ENCODE measurements around the gene KLK10.

KLK10 gene

DNA sequence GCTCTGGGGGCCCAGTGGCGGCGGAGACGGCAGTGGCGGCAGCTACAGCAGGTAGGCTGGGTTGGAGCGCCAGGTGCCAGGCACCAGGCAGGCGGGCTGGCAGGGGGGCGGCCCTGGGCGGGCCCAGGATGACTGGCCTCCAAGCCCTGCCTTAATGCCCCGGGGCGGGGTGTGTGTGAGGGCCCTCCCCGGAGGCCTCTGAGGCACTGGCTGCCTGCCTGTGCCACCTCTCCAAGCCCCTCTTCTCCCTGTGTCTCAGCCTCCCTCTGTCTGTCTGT, 7.0 kb upstream of the KLK10 start, which contains the start of gene KLK11:
Gene KLK11 (minus strand): TSS at position 63 of the 278 bp plus-strand sequence. CDS start 985 bp downstream, outside the sequence.
- Histone ChIP-seq H3K79me2 (ENCODE audit: insufficient read depth, low read length) (no peaks in the 10 kb centered on the region), H3F3A (ENCODE audit: insufficient read depth, low read length) (no peaks in the 10 kb centered on the region), H3K27me3 (ENCODE audit: insufficient read depth, low read length) (no peaks in the 10 kb centered on the region; the same call in 1 of the 2 replicates), H3K36me3 (ENCODE audit: insufficient read depth, low read length) (no peaks in the 10 kb centered on the region), H4K20me1 (ENCODE audit: insufficient read depth, low read length) (no peaks in the 10 kb centered on the region), H2AFZ (ENCODE audit: low read length) (no peak within 1 kb of the TSS), H3K9ac (ENCODE audit: low read length) (no peak within 1 kb of the TSS), H3K4me1 (ENCODE audit: insufficient read depth, low read length, severe bottlenecking) (no peaks in the 10 kb centered on the region), H3K9me2 (ENCODE audit: low read depth, low read length) (no peaks in the 10 kb centered on the region), H3K4me3 (ENCODE audit: low read depth, low read length, poor library complexity, severe bottlenecking) (no peak within 1 kb of the TSS), H3K9me3 (ENCODE audit: low read length) (no peaks in the 10 kb centered on the region), H3K27ac (ENCODE audit: low read depth, low read length, poor library complexity, severe bottlenecking) (no peak within 1 kb of the TSS), H3K4me2 (ENCODE audit: low read length) (no peak within 1 kb of the TSS)
- TF ChIP-seq EZH2 (IDR thresholded peaks at IDR 0.05; ENCODE audit: borderline replicate concordance, low read length): no peak
- TF ChIP-seq, protein P1, sequence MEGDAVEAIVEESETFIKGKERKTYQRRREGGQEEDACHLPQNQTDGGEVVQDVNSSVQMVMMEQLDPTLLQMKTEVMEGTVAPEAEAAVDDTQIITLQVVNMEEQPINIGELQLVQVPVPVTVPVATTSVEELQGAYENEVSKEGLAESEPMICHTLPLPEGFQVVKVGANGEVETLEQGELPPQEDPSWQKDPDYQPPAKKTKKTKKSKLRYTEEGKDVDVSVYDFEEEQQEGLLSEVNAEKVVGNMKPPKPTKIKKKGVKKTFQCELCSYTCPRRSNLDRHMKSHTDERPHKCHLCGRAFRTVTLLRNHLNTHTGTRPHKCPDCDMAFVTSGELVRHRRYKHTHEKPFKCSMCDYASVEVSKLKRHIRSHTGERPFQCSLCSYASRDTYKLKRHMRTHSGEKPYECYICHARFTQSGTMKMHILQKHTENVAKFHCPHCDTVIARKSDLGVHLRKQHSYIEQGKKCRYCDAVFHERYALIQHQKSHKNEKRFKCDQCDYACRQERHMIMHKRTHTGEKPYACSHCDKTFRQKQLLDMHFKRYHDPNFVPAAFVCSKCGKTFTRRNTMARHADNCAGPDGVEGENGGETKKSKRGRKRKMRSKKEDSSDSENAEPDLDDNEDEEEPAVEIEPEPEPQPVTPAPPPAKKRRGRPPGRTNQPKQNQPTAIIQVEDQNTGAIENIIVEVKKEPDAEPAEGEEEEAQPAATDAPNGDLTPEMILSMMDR (IDR thresholded peaks at IDR 0.05; ENCODE audit: low read length): no peak

- H3K4me1 ChIP-seq (ENCODE audit: insufficient read depth, low read length, severe bottlenecking): no peaks in the 10 kb centered on the region
- H3K4me2 ChIP-seq (ENCODE audit: low read length): no peak overlapping the region
- H3K36me3 ChIP-seq (ENCODE audit: insufficient read depth, low read length): no peaks in the 10 kb centered on the region
- H4K20me1 ChIP-seq (ENCODE audit: insufficient read depth, low read length): no peaks in the 10 kb centered on the region
- no peak overlapping the region for H2AFZ ChIP-seq (ENCODE audit: low read length)
- TF ChIP-seq EZH2 (IDR thresholded peaks at IDR 0.05; ENCODE audit: borderline replicate concordance, low read length): no peak
- TF ChIP-seq, protein P1 (IDR thresholded peaks at IDR 0.05; ENCODE audit: low read length): no peak
- no peaks in the 10 kb centered on the region; the same call in 1 of the 2 replicates for H3K27me3 ChIP-seq (ENCODE audit: insufficient read depth, low read length)
- H3K4me3 ChIP-seq (ENCODE audit: low read depth, low read length, poor library complexity, severe bottlenecking): no peak overlapping the region
- no peaks in the 10 kb centered on the region for H3K9me2 ChIP-seq (ENCODE audit: low read depth, low read length)
- no peaks in the 10 kb centered on the region for H3K79me2 ChIP-seq (ENCODE audit: insufficient read depth, low read length)
- H3K9me3 ChIP-seq (ENCODE audit: low read length): no peaks in the 10 kb centered on the region
- no peaks in the 10 kb centered on the region for H3F3A ChIP-seq (ENCODE audit: insufficient read depth, low read length)
- no peak overlapping the region for H3K27ac ChIP-seq (ENCODE audit: low read depth, low read length, poor library complexity, severe bottlenecking)
- H3K9ac ChIP-seq (ENCODE audit: low read length): no peak overlapping the region
Measured at GRCh38 chr19:51025809-51026553, 6.5 kb upstream of the KLK10 start.

DNA sequence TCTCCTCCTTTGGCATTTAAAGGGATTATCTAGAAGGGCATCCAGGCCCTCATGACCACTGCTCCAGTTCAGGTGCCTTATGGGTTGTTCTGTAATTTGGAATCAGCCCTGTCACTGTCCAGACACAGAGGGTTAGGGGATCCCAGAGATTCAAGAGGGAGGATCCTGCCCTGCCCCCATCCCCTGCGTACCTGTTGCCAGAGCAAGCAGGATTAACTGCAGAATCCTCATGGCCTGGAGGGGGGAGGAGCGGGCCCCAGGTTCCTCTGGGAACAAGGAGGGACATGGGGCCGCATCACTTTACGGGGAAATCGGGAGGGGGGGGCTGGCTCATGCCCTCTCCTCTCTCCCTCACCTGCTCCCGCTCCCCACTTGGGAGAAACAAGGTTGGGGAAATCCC, 5.9 kb upstream of the KLK10 start:
- Histone ChIP-seq H2AFZ (ENCODE audit: low read length) (no peak overlapping the region), H3K9me2 (ENCODE audit: low read depth, low read length) (no peaks in the 10 kb centered on the region), H3K4me3 (ENCODE audit: low read depth, low read length, poor library complexity, severe bottlenecking) (no peak overlapping the region), H3K36me3 (ENCODE audit: insufficient read depth, low read length) (no peaks in the 10 kb centered on the region), H3K9me3 (ENCODE audit: low read length) (no peaks in the 10 kb centered on the region), H3F3A (ENCODE audit: insufficient read depth, low read length) (no peaks in the 10 kb centered on the region), H3K27ac (ENCODE audit: low read depth, low read length, poor library complexity, severe bottlenecking) (no peak overlapping the region), H3K4me1 (ENCODE audit: insufficient read depth, low read length, severe bottlenecking) (no peaks in the 10 kb centered on the region), H4K20me1 (ENCODE audit: insufficient read depth, low read length) (no peaks in the 10 kb centered on the region), H3K79me2 (ENCODE audit: insufficient read depth, low read length) (no peaks in the 10 kb centered on the region), H3K9ac (ENCODE audit: low read length) (no peak overlapping the region), H3K4me2 (ENCODE audit: low read length) (no peak overlapping the region), H3K27me3 (ENCODE audit: insufficient read depth, low read length) (no peaks in the 10 kb centered on the region; the same call in 1 of the 2 replicates)
- no peak for TF ChIP-seq EZH2 (IDR thresholded peaks at IDR 0.05; ENCODE audit: borderline replicate concordance, low read length)
- TF ChIP-seq, protein P1 (IDR thresholded peaks at IDR 0.05; ENCODE audit: low read length): no peak
